GM19043 (cell line): Measurements from ENCODE around the gene INTS15.

Source experiments
- ATAC-seq: cut with Tn5 transposase; IDR thresholded peaks from one replicate; pipeline ENCODE4 v1.9.1; 2021; ENCODE audit warnings: low read depth; ENCODE audit not compliant: unreplicated experiment

Gene INTS15

GRCh38 chr7:6641305-6642035 lies 51.6 kb downstream of the INTS15 start:
- ATAC-seq, result no peak

- no peak for ATAC-seq
Observed at GRCh38 chr7:6642239-6642839, 52.5 kb downstream of the INTS15 start.

GRCh38 chr7:6642861-6643640 lies 53.2 kb downstream of the INTS15 start:
- ATAC-seq, result no peak

- no peak for ATAC-seq
Observed at GRCh38 chr7:6643915-6644625, 54.2 kb downstream of the INTS15 start.

GRCh38 chr7:6644728-6645127 lies 54.9 kb downstream of the INTS15 start:
- no peak for ATAC-seq

GRCh38 chr7:6646465-6646864 lies 56.6 kb downstream of the INTS15 start:
- ATAC-seq, result no peak

- ATAC-seq, result no peak
Observed at GRCh38 chr7:6647080-6647479, 57.3 kb downstream of the INTS15 start.

GRCh38 chr7:6647541-6647940 lies 57.7 kb downstream of the INTS15 start:
- ATAC-seq, result no peak

- no peak for ATAC-seq
Observed at GRCh38 chr7:6648066-6648814, 58.4 kb downstream of the INTS15 start.

- no peak for ATAC-seq
Observed at GRCh38 chr7:6648815-6649104, 58.9 kb downstream of the INTS15 start.

- ATAC-seq, result no peak
Observed at GRCh38 chr7:6649241-6649961, 59.6 kb downstream of the INTS15 start.

- no peak for ATAC-seq
Observed at GRCh38 chr7:6650086-6650485, 60.3 kb downstream of the INTS15 start.

- no peak for ATAC-seq
Observed at GRCh38 chr7:6650521-6651011, 60.7 kb downstream of the INTS15 start.

- ATAC-seq, result no peak
Observed at GRCh38 chr7:6651851-6652445, 62.1 kb downstream of the INTS15 start.

- ATAC-seq, result no peak
Observed at GRCh38 chr7:6652446-6653011, 62.7 kb downstream of the INTS15 start.

GRCh38 chr7:6653071-6654003 lies 63.5 kb downstream of the INTS15 start:
- no peak for ATAC-seq

- ATAC-seq, result no peak
Observed at GRCh38 chr7:6654113-6654841, 64.5 kb downstream of the INTS15 start.
